Right lobe of liver (tissue), 6 donors: ENCODE measurements around the gene ADSS1. TPM values are rescaled to one million over a fixed set of nuclear protein-coding genes. Genes with fewer than 3 reads are reported as not detected.

Source experiments
- ATAC-seq, 4 donors: fragments of 200-7000 bp; cut with Tn5 transposase; one replicate each; pipeline ENCODE4 v1.9.1; 2020; ENCODE audit warnings: mild to moderate bottlenecking in 4 of 4, moderate library complexity in 4 of 4
- DNase-seq, 3 donors: peaks; one replicate each; pipeline ENCODE4 v3.0.0-alpha.2; 2020
- H3K27ac ChIP-seq, 3 donors: fragments of 200-600 bp; one replicate each; pipeline ENCODE4 v1.8.0; 2022
- H3K27me3 ChIP-seq, 2 donors: fragments of 200-600 bp; one replicate each; pipeline ENCODE4 v1.8.0; 2022
- H3K36me3 ChIP-seq, 4 donors: fragments of 200-600 bp; sonication (generic) in 1 of 4; one replicate each; pipeline versions ENCODE4 v1.5.1 to v1.8.0; 2017 to 2022; ENCODE audit warnings: control low read depth in 1 of 4
- H3K4me1 ChIP-seq, 4 donors: fragments of 200-600 bp; sonication (generic) in 1 of 4; one replicate each; pipeline versions ENCODE4 v1.5.1 to v1.8.0; 2017 to 2022; ENCODE audit warnings: control low read depth in 1 of 4
- H3K4me3 ChIP-seq, 3 donors: fragments of 200-600 bp; one replicate each; pipeline ENCODE4 v1.8.0; 2022
- H3K9me3 ChIP-seq, 4 donors: fragments of 200-600 bp; sonication (generic) in 1 of 4; one replicate each; pipeline versions ENCODE4 v1.5.1 to v1.8.0; 2017 to 2022; ENCODE audit warnings: control low read depth in 1 of 4
- POLR2A ChIP-seq: fragments of 450-650 bp; IDR thresholded peaks from one replicate; pipeline ENCODE4 v1.6.1; 2017; ENCODE audit warnings: antibody characterized with exemption, mild to moderate bottlenecking
- WGBS: methylation state at CpG from one replicate; pipeline ENCODE4 v1.1.6; 2018; ENCODE audit warnings: low coverage, low lambda C conversion rate; ENCODE audit not compliant: insufficient coverage; ENCODE audit errors: missing lambda C conversion rate; 5-methylcytosine and 5-hydroxymethylcytosine counted together
- intact Hi-C, 2 donors: fragments of 100-400 bp; cut with DNase I; formaldehyde crosslinking; loops; one replicate each; pipeline versions ENCODE4 v1.11.2 to v1.14.1; 2022
- total RNA-seq, 6 experiments: library from RNA; depleted of rRNA in 2 of 6; stranded (reverse); fragments of >200 nt in 2 of 6; fragmentation: NEBNext Ultra II Directional in 3 of 6; extraction: Animal tissue kit (Norgen Biotek cat#: 25700) in 3 of 6; gene quantifications; one replicate each; pipeline versions ENCODE4 v1.1.0 to v1.2.4, GENCODE V29; 2016 to 2023
- TF ChIP-seq, protein P1 (sequence below), 4 donors: fragments of 200-600 bp in 3 of 4; fragments of 450-650 bp in 1 of 4; IDR thresholded peaks; one replicate each; pipeline versions ENCODE4 v1.5.1 to v1.8.0; 2016 to 2022; ENCODE audit warnings: antibody characterized with exemption in 4 of 4, mild to moderate bottlenecking in 2 of 4
- donor health status: DM: no; HTN: yes; CAD: no.
- donor health status: DM: no; HTN: no; CAD: no.
- donor health status: DM: no; HTN: no; CAD: no.
- donor health status: DM: no; HTN: yes; CAD: no.
- donor health status: DM: no; HTN: yes; CAD: no.

Gene ADSS1
- total RNA-seq, 6 experiments from 2014 or later, result 8.1 to 50.5 (median 36.8) TPM

DNA sequence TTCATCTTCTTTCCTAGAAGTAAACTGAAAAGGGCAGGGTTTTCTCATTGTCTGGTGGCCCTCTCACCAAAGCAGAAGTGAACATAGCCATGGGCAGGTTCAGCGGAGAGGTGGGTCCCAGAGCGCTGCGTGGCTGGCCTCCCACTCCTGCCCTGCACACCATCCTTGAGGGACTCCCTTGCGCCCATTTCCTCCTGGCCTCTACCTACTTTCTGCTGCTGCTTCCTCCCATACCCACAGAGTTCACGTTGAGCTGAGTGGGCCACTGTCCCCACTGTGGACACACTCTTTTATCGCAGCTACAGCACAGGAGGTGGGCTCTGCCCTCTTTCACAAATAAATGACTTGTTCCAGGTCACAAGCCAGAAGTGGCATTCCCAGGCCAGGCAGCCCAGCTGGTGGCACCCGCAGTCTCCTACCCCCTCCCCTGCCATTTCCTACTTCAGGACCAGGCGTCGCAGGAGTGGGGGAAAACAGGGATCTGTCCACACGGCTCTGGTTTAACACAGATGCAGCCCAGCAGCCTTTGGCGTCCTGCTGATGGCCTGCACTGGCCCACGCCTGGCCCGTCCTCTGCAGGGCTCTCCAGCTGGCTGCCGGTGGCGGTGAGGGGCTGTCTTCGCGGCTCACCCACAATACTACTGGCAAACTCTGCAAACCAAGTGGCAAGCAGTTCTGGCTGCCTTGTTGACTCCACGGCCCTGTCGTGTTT is 33.8 kb downstream of the ADSS1 start:
- ATAC-seq (no peak), DNase-seq (no peak)
- Histone ChIP-seq H3K27me3 (no peaks in the 10 kb centered on the region), H3K27ac (no peak overlapping the region), H3K4me3 (no peak overlapping the region), H3K4me1 (peaks cover 0 to 28% (median 10%) of the 10 kb centered on the region in 4 donors), H3K36me3 (peaks cover 5 to 37% (median 12%) of the 10 kb centered on the region in 4 donors), H3K9me3 (no peaks in the 10 kb centered on the region)
- intact Hi-C loops, result no loop called here
- WGBS, result 90% methylated on average over 5 of the region's 19 CpGs
- TF ChIP-seq, protein P1, sequence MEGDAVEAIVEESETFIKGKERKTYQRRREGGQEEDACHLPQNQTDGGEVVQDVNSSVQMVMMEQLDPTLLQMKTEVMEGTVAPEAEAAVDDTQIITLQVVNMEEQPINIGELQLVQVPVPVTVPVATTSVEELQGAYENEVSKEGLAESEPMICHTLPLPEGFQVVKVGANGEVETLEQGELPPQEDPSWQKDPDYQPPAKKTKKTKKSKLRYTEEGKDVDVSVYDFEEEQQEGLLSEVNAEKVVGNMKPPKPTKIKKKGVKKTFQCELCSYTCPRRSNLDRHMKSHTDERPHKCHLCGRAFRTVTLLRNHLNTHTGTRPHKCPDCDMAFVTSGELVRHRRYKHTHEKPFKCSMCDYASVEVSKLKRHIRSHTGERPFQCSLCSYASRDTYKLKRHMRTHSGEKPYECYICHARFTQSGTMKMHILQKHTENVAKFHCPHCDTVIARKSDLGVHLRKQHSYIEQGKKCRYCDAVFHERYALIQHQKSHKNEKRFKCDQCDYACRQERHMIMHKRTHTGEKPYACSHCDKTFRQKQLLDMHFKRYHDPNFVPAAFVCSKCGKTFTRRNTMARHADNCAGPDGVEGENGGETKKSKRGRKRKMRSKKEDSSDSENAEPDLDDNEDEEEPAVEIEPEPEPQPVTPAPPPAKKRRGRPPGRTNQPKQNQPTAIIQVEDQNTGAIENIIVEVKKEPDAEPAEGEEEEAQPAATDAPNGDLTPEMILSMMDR (IDR thresholded peaks at IDR 0.05), result no peak
- TF ChIP-seq POLR2A, result no peak

DNA sequence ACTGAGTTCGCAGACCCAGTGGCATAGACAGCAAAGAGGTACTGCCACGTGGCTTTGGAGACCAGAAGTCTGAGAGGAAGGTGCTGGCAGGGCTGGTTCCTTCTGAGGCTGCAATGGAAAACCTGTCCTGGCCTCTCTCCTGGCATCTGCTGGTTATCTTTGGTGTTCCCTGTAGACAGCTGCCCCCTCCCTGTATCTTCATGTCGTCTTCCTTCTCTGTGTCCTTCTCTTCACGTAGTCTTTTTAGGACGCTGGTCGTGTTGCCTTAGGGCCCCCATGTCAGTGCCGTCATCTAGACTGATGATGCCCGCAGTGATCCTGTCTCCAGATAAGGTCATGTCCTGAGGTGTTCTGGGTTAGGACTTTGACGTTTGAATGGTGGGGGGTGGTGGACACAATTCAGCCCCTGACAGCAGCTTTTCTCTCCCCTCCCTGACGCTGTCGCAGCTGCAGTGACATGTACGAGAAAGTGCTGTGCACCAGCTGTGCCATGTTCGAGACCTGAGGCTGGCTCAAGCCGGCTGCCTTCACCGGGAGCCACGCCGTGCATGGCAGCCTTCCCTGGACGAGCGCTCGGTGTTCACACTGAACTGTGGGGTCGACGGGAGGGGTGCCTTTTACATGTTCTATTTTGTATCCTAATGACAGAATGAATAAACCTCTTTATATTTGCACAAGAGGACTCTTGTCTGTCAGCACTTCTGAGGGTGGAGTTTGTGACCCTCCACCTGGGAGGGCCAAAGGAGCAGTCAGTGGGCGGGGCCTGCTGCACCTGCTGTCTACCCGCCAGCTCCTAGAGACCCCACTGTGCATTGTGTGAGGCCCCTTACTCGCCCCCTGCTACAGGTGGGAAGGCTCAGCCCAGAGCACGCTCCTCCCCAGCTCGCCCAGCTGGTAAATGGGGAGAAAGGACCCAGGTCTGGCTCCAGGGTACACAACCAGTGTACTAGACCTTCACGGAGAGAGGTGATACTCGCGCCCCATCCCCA is 35.2 kb downstream of the ADSS1 start:
- H3K27ac ChIP-seq, result no peak overlapping the region
- DNase-seq, result no peak
- H3K36me3 ChIP-seq, result peaks cover 5 to 37% (median 12%) of the 10 kb centered on the region in 4 donors
- no peaks in the 10 kb centered on the region for H3K27me3 ChIP-seq
- ATAC-seq, result no peak
- TF ChIP-seq, protein P1 (IDR thresholded peaks at IDR 0.05), result no peak
- no peak for TF ChIP-seq POLR2A
- H3K4me3 ChIP-seq, result no peak overlapping the region
- H3K9me3 ChIP-seq, result no peaks in the 10 kb centered on the region
- intact Hi-C loops, result no loop called here
- WGBS, result 72% methylated on average over 10 of the region's 30 CpGs
- peaks cover 0 to 29% (median 8%) of the 10 kb centered on the region in 4 donors for H3K4me1 ChIP-seq

DNA sequence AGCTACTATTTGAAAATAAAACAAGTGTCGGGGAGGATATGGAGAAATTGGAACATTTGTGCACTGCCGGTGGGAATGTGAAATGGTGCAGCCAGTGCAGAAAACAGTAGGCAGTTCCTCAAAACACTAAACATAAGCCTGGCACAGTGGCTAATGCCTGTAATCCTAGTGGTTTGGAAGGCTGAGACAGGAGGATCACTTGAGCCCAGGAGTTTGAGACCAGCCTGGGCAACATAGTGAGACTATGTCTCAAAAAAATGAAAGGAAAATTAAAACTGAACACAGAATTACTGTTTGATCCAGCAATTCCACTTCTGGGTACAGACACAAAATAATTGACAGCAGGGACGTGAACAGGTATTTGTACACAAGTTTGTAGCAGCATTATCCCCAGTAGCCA is 41.5 kb downstream of the ADSS1 start:
- H3K4me3 ChIP-seq, result peak overlapping the region; percentile 22 to 50 (median 37)
- no peak for TF ChIP-seq POLR2A
- TF ChIP-seq, protein P1 (IDR thresholded peaks at IDR 0.05), result no peak

DNA sequence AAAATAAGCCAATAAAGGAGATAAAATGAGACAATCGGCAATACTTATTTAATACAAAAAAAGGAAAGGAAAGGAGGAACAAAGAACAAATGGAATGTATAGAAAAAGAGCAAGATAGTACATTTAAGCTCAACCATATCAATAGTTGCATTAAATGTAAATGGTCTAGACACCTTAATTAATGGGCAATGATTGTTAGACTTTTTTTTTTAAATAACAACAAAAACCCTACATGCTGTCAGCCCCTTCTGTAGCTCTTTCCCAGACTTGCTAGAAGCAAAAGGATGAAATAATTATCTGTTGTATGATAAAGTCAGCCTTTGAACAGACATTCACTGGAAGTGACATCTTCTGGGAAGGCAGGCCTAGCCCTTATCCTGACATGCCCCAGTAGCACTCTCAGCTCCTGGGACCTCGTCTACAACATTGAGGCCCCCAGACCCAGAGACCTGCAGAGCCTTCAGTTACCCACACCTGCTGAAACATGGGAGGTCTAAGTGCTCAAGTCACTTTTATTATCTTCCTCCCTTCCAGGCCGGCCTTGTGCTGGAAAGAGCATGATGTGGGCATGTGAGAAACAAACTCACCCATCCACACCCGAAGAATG is 42.3 kb downstream of the ADSS1 start:
- peak in 1 of 4 donors; percentile 2 for ATAC-seq
- no peak for DNase-seq
- peaks cover 0 to 3% (median under 1%) of the 10 kb centered on the region in 4 donors for H3K36me3 ChIP-seq
- TF ChIP-seq, protein P1 (IDR thresholded peaks at IDR 0.05), result no peak
- no peak for TF ChIP-seq POLR2A
- H3K4me3 ChIP-seq, result peak overlapping the region; percentile 22 to 50 (median 37)
- intact Hi-C loops, result loop anchor here in 1 of 2 donors (5.0 kb wide), 1 partner anchor 56 kb away; no protein-coding TSS in a partner anchor
- H3K4me1 ChIP-seq, result peaks cover 0 to 33% (median 11%) of the 10 kb centered on the region in 4 donors
- H3K27me3 ChIP-seq, result no peaks in the 10 kb centered on the region
- no peaks in the 10 kb centered on the region for H3K9me3 ChIP-seq
- peak overlapping the region; percentile 38 to 76 (median 49) for H3K27ac ChIP-seq
- whole genome bisulfite sequencing, result 43% methylated on average over 4 of the region's 4 CpGs

More for the DNA sequence above, 41.5 kb downstream of the ADSS1 start:
- intact Hi-C loops, result loop anchor here in 1 of 2 donors (5.0 kb wide), 1 partner anchor 57 kb away; no protein-coding TSS in a partner anchor
- ATAC-seq (no peak), DNase-seq (no peak)
- Histone ChIP-seq H3K4me1 (peaks cover 0 to 33% (median 11%) of the 10 kb centered on the region in 4 donors), H3K36me3 (no peaks in the 10 kb centered on the region), H3K27ac (peak overlapping the region in 2 of 3 donors; percentile 20 to 38), H3K9me3 (no peaks in the 10 kb centered on the region), H3K27me3 (no peaks in the 10 kb centered on the region)
- 33% methylated on average over 3 of the region's 3 CpGs for WGBS
